ENCODE data around the gene PRR23E. TPM values are rescaled to one million over a fixed set of nuclear protein-coding genes. Genes with fewer than 3 reads are reported as not detected.

Gene PRR23E
- total RNA-seq, 1 experiment from 2014 or later: not detected

DNA sequence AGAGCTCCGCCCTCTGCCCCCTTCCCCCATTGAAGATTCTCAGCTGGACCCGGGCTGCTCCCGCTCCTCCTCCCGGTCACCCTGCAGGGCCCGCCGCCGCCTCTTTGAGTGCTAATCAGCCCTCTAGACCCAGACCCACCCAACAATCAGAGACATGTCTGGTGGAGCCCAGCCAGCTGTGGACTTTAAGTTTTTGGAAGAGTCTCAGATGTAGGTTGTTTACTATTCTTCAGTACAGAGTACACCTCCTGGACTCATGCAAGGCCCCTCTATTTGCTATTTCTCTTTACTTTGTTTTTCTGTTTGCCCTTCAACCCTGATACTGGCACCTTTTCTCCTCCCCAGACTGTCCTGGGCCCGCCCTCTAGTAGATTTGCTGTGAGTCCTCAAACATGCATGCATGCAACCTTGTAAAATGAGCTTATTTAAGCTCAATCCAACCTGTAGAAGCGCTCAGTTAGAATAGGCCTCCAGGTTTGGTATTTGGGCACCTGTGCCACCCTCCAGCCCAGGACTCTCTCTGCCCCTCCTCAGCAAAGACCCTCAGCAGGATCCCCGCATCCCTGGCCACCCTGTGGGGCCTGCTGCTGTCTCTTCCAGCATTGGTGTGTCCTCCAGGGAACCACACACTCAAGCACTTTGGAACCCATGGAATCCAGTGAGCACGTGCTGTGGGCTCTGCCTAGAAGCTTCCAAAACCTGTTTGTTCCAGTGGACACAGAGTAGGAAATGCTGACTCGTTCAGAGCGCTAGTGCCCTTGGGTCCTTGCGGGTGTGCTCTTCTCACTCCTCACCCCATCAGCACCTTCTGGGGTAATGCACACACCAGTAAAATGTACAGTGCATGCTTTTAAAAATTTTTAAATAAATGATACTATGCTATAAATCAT lies 4.6 kb downstream of the PRR23E start:
- CTCF ChIA-PET: interaction anchor here (0.8 kb wide), 1 partner anchor 512 kb away, joined by 3 read pairs; no protein-coding TSS in a partner anchor
- no peak for DNase-seq
- Mint-ChIP-seq H3K4me3 (ENCODE audit: low read depth, unreplicated experiment) (no peak overlapping the region), H3K4me1 (ENCODE audit: low read depth, unreplicated experiment) (no peaks in the 10 kb centered on the region), H3K27me3 (ENCODE audit: unreplicated experiment) (peaks cover 82% of the 10 kb centered on the region), H3K36me3 (ENCODE audit: insufficient read depth, unreplicated experiment) (no peaks in the 10 kb centered on the region), H3K27ac (ENCODE audit: unreplicated experiment) (no peak overlapping the region), H3K9me3 (ENCODE audit: low read depth, unreplicated experiment) (no peaks in the 10 kb centered on the region)
- intact Hi-C loops (cut with micrococcal nuclease; ENCODE audit: unreplicated experiment): no loop called here
- BruUV-seq (replicated peaks): no TSS peak
- TF ChIP-seq, protein P1, sequence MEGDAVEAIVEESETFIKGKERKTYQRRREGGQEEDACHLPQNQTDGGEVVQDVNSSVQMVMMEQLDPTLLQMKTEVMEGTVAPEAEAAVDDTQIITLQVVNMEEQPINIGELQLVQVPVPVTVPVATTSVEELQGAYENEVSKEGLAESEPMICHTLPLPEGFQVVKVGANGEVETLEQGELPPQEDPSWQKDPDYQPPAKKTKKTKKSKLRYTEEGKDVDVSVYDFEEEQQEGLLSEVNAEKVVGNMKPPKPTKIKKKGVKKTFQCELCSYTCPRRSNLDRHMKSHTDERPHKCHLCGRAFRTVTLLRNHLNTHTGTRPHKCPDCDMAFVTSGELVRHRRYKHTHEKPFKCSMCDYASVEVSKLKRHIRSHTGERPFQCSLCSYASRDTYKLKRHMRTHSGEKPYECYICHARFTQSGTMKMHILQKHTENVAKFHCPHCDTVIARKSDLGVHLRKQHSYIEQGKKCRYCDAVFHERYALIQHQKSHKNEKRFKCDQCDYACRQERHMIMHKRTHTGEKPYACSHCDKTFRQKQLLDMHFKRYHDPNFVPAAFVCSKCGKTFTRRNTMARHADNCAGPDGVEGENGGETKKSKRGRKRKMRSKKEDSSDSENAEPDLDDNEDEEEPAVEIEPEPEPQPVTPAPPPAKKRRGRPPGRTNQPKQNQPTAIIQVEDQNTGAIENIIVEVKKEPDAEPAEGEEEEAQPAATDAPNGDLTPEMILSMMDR (IDR thresholded peaks at IDR 0.05; ENCODE audit: unreplicated experiment): no peak

GRCh38 chr3:127200086-127200691 lies 7.3 kb downstream of the PRR23E start:
- Mint-ChIP-seq H3K9me3 (ENCODE audit: low read depth, unreplicated experiment) (no peaks in the 10 kb centered on the region), H3K36me3 (ENCODE audit: insufficient read depth, unreplicated experiment) (no peaks in the 10 kb centered on the region), H3K4me1 (ENCODE audit: low read depth, unreplicated experiment) (no peaks in the 10 kb centered on the region), H3K4me3 (ENCODE audit: low read depth, unreplicated experiment) (no peak overlapping the region), H3K27ac (ENCODE audit: unreplicated experiment) (no peak overlapping the region), H3K27me3 (ENCODE audit: unreplicated experiment) (peaks cover 89% of the 10 kb centered on the region)
- BruUV-seq (replicated peaks): no TSS peak
- TF ChIP-seq, protein P1 (IDR thresholded peaks at IDR 0.05; ENCODE audit: unreplicated experiment): no peak
- intact Hi-C loops (cut with micrococcal nuclease; ENCODE audit: unreplicated experiment): no loop called here
- DNase-seq: no peak
- CTCF ChIA-PET: no interaction called here

- Mint-ChIP-seq H3K4me1 (ENCODE audit: low read depth, unreplicated experiment) (no peaks in the 10 kb centered on the region), H3K4me3 (ENCODE audit: low read depth, unreplicated experiment) (no peak overlapping the region), H3K27ac (ENCODE audit: unreplicated experiment) (no peak overlapping the region), H3K27me3 (ENCODE audit: unreplicated experiment) (peaks cover 91% of the 10 kb centered on the region), H3K36me3 (ENCODE audit: insufficient read depth, unreplicated experiment) (no peaks in the 10 kb centered on the region), H3K9me3 (ENCODE audit: low read depth, unreplicated experiment) (no peaks in the 10 kb centered on the region)
- BruUV-seq (replicated peaks): no TSS peak
- TF ChIP-seq, protein P1 (IDR thresholded peaks at IDR 0.05; ENCODE audit: unreplicated experiment): no peak
- no peak for DNase-seq
- intact Hi-C loops (cut with micrococcal nuclease; ENCODE audit: unreplicated experiment): no loop called here
- CTCF ChIA-PET: no interaction called here
Observed at GRCh38 chr3:127203024-127203423, 10.1 kb downstream of the PRR23E start.

DNA sequence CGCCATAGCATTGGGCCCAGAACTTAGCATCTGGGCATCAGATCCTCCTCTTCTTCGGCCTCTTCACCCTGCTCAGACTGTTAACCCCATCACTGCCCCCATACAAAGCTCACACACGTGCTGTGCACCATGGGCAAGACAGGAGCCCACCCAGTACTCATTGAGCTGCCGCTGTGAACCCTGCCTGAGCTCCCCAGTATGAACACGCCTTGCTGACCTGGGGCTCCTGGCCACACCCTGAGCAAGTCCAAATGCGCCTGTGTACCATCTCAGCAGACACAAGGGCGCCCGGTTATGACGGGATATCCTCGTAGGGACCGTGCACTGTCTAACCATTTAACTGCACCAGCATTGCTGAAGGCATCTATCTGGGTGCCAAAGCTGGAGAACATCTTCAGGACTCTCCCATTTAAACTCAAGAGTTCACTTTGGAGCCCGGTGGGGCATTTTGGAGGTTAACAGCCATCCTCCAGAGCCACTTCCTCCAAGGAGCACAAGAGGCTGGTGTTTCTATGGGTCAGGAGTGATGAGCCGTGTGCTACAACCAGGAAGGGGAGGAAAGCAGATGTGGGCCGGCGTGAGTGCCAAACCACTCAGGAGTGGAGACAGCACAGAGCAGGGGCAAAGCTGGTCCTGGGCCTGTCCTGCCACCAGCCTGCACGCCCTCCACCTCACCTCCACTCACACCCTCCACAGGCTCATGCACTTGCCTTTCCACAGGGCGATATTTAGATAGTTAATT lies 12.1 kb downstream of the PRR23E start:
- Mint-ChIP-seq H3K27me3 (ENCODE audit: unreplicated experiment) (peaks cover 93% of the 10 kb centered on the region), H3K36me3 (ENCODE audit: insufficient read depth, unreplicated experiment) (no peaks in the 10 kb centered on the region), H3K4me1 (ENCODE audit: low read depth, unreplicated experiment) (no peaks in the 10 kb centered on the region), H3K9me3 (ENCODE audit: low read depth, unreplicated experiment) (no peaks in the 10 kb centered on the region), H3K4me3 (ENCODE audit: low read depth, unreplicated experiment) (no peak overlapping the region), H3K27ac (ENCODE audit: unreplicated experiment) (no peak overlapping the region)
- no peak for DNase-seq
- intact Hi-C loops (cut with micrococcal nuclease; ENCODE audit: unreplicated experiment): no loop called here
- CTCF ChIA-PET: interaction anchor here (0.7 kb wide), 1 partner anchor 122 kb away, joined by 4 read pairs; no protein-coding TSS in a partner anchor
- TF ChIP-seq, protein P1 (IDR thresholded peaks at IDR 0.05; ENCODE audit: unreplicated experiment): no peak
- BruUV-seq (replicated peaks): no TSS peak
